MCF 10A (cell line): Measurements from ENCODE around the gene SPATA13. TPM values are rescaled to one million over a fixed set of nuclear protein-coding genes. Genes with fewer than 3 reads are reported as not detected.
"Not testable (repeated sequence)": the region's sequence is repeated elsewhere in the genome, so short reads cannot be mapped to it uniquely, and the experiment has no call there.

Experiments used
- BruUV-seq: library from RNA; stranded (reverse); fragments of 400-500 nt; replicated peaks from 2 replicates; lab custom pipeline; 2021; lab: Mats Ljungman, UMichigan
- CTCF ChIA-PET: fragments of 300-600 bp; sonication (Branson Sonifier 250); formaldehyde crosslinking; extraction: SDS; loops from one replicate; lab custom pipeline; 2021; ENCODE audit warnings: antibody characterized with exemption, inconsistent platforms; lab: Yijun Ruan, JAX
- POLR2A ChIA-PET: fragments of 300-600, 350-650 bp; sonication (Branson Sonifier 250); formaldehyde crosslinking; extraction: SDS; loops from one replicate; lab custom pipeline; 2020; ENCODE audit warnings: antibody characterized with exemption, inconsistent platforms; lab: Yijun Ruan, JAX
- DNase-seq: peaks from one replicate; pipeline ENCODE4 v3.0.0-alpha.2; 2018; ENCODE audit not compliant: unreplicated experiment
- H3K27ac Mint-ChIP-seq: one replicate; pipeline ENCODE4 v1.8.0; 2022; ENCODE audit warnings: mild to moderate bottlenecking, low read depth, mixed read lengths; ENCODE audit not compliant: unreplicated experiment
- H3K27me3 Mint-ChIP-seq: one replicate; pipeline ENCODE4 v1.8.0; 2022; ENCODE audit warnings: mixed read lengths; ENCODE audit not compliant: insufficient read depth, unreplicated experiment
- H3K36me3 Mint-ChIP-seq: one replicate; pipeline ENCODE4 v1.8.0; 2022; ENCODE audit warnings: mild to moderate bottlenecking, moderate library complexity, mixed read lengths; ENCODE audit not compliant: insufficient read depth, unreplicated experiment
- H3K4me1 Mint-ChIP-seq: one replicate; pipeline ENCODE4 v1.8.0; 2022; ENCODE audit warnings: mixed read lengths; ENCODE audit not compliant: insufficient read depth, unreplicated experiment
- H3K4me3 Mint-ChIP-seq: one replicate; pipeline ENCODE4 v1.8.0; 2022; ENCODE audit warnings: mild to moderate bottlenecking, moderate library complexity, mixed read lengths; ENCODE audit not compliant: unreplicated experiment
- H3K9me3 Mint-ChIP-seq: one replicate; pipeline ENCODE4 v1.8.0; 2022; ENCODE audit warnings: mixed read lengths; ENCODE audit not compliant: unreplicated experiment
- intact Hi-C: fragments of 100-400 bp; cut with micrococcal nuclease; formaldehyde crosslinking; loops from 2 replicates; pipeline ENCODE4 v1.14.1; 2022
- total RNA-seq: library from RNA; stranded (reverse); gene quantifications from 2 replicates; pipeline ENCODE4 v1.2.3, GENCODE V29; 2022
- TF ChIP-seq, protein P1 (sequence below): fragments of 200-600 bp; IDR thresholded peaks from one replicate; pipeline ENCODE4 v1.8.0; 2022; ENCODE audit warnings: antibody characterized with exemption, mild to moderate bottlenecking; ENCODE audit not compliant: unreplicated experiment

The SPATA13 gene
- total RNA-seq, 1 experiment from 2014 or later: 2.2 TPM

DNA sequence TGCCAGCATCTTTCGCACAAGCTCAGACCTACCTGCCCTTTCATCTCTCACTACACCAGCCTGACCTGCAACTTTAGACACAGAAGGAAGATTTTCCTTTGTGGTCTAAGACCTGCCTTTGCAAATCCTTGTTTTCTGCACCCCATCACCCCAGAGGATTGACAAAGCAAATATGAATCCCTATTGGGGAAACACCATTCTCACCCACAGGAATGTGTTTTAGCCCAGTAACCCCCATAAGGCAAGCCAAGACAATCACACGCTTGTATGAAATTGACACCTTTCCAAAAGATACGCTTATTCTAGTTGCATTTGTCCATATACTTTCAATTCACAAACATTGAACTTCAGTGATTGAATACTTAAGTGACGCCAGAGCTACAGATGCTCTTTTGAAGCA is 55.7 kb downstream of the SPATA13 start:
- Mint-ChIP-seq H3K27ac (no peak overlapping the region), H3K9me3 (no peaks in the 10 kb centered on the region), H3K4me1 (no peaks in the 10 kb centered on the region), H3K27me3 (no peaks in the 10 kb centered on the region), H3K36me3 (no peaks in the 10 kb centered on the region), H3K4me3 (no peak overlapping the region)
- no TSS peak for BruUV-seq
- ChIA-PET POLR2A (no interaction called here), CTCF (interaction anchor here (0.5 to 1.0 kb wide), 3 partner anchors 56 to 197 kb away, joined by 3 to 4 read pairs (median 3); partner anchors contain the start of gene SPATA13)
- TF ChIP-seq, protein P1, sequence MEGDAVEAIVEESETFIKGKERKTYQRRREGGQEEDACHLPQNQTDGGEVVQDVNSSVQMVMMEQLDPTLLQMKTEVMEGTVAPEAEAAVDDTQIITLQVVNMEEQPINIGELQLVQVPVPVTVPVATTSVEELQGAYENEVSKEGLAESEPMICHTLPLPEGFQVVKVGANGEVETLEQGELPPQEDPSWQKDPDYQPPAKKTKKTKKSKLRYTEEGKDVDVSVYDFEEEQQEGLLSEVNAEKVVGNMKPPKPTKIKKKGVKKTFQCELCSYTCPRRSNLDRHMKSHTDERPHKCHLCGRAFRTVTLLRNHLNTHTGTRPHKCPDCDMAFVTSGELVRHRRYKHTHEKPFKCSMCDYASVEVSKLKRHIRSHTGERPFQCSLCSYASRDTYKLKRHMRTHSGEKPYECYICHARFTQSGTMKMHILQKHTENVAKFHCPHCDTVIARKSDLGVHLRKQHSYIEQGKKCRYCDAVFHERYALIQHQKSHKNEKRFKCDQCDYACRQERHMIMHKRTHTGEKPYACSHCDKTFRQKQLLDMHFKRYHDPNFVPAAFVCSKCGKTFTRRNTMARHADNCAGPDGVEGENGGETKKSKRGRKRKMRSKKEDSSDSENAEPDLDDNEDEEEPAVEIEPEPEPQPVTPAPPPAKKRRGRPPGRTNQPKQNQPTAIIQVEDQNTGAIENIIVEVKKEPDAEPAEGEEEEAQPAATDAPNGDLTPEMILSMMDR: no peak
- no peak for DNase-seq
- intact Hi-C loops: no loop called here

DNA sequence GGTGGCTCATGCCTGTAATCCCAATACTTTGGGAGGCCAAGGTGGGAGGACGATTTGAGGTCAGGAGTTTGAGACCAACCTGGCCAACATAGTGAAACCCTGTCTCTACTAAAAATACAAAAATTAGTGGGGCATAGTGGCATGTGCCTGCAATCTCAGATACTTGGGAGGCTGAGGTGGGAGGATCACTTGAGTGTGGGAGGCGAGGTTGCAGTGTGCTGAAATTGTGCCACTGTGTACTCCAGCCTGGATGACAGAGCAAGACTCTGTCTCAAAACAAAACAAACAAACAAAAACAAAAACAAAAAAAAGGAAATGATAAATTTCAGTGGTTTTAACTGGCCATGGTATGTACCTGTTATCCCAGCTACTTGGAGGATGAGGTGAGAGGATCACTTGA is 56.3 kb downstream of the SPATA13 start:
- CTCF ChIA-PET: interaction anchor here (1.1 to 3.1 kb wide), 2 partner anchors 12 to 203 kb away, joined by 3 to 10 read pairs; no protein-coding TSS in a partner anchor
- BruUV-seq, H3K36me3 Mint-ChIP-seq, H3K4me3 Mint-ChIP-seq, DNase-seq, H3K9me3 Mint-ChIP-seq, H3K4me1 Mint-ChIP-seq, H3K27ac Mint-ChIP-seq, POLR2A ChIA-PET, intact Hi-C loops, H3K27me3 Mint-ChIP-seq: not testable (repeated sequence)

DNA sequence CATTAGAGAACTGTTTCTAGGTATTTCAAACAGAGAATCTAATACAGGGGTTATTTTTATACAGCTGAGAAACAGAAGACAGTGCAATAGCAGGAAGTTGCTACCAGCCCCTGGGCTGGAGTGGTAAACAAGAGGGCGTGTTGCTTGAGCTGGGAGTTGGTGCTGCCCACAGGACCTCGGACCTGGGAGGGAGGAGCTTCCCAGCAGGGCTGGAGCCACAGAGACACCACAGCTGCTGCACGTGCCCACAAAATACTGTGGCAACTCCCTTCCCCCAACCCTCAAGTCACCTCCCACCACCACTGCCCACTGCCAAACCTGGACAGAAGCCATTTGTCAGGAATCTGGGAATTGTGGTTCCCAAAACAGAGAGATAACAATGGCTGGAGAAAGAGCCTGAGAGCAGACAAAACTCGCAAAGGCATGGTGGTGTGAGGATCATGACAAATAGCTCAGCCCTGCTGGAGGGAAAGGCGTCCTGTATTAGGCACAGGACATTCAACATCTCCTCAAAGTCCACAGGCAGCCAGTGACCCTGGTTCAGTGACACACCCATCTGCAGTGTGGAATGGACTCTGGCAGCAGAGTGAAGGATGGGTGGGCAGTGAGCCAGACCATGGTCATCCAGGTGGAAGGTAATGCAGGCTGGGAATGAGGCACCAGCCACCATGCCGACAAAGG is 57.2 kb downstream of the SPATA13 start:
- POLR2A ChIA-PET: interaction anchor here (1.0 kb wide), 1 partner anchor 157 kb away, joined by 3 read pairs; no protein-coding TSS in a partner anchor
- Mint-ChIP-seq H3K27ac (no peak overlapping the region), H3K9me3 (no peaks in the 10 kb centered on the region), H3K4me3 (no peak overlapping the region), H3K36me3 (no peaks in the 10 kb centered on the region), H3K4me1 (no peaks in the 10 kb centered on the region), H3K27me3 (no peaks in the 10 kb centered on the region)
- intact Hi-C loops: no loop called here
- CTCF ChIA-PET: interaction anchor here (0.6 to 5.8 kb wide), 9 partner anchors 11 to 746 kb away, joined by 3 to 74 read pairs (median 5); no protein-coding TSS in a partner anchor
- DNase-seq: no peak
- TF ChIP-seq, protein P1: no peak
- no TSS peak for BruUV-seq

DNA sequence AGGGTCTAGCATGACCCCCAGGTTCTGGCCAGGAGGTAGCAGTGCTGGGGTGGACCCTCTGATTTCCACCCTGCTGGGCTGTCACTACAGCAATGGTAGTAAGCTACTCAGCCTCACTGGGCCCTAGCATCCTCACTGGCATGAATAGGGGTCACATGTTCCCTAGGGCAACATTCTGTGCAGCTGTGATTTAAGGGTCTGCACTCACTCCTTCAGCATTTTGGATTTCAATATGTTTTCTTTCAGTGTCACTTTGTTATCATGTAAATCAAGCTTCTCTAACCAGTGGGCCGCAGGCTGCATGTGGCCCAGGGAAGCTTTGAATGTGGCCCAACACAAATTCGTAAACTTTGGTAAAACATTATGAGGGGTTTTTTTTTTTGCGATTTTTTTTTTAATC is 57.8 kb downstream of the SPATA13 start:
- H3K4me3 Mint-ChIP-seq: no peak overlapping the region
- H3K9me3 Mint-ChIP-seq: no peaks in the 10 kb centered on the region
- intact Hi-C loops: no loop called here
- H3K4me1 Mint-ChIP-seq: no peaks in the 10 kb centered on the region
- ChIA-PET POLR2A (interaction anchor here (1.0 kb wide), 1 partner anchor 158 kb away, joined by 3 read pairs; no protein-coding TSS in a partner anchor), CTCF (interaction anchor here (0.7 to 5.8 kb wide), 11 partner anchors 10 to 318 kb away, joined by 3 to 74 read pairs (median 6); no protein-coding TSS in a partner anchor)
- no peaks in the 10 kb centered on the region for H3K36me3 Mint-ChIP-seq
- TF ChIP-seq, protein P1: no peak
- BruUV-seq: no TSS peak
- H3K27ac Mint-ChIP-seq: no peak overlapping the region
- H3K27me3 Mint-ChIP-seq: no peaks in the 10 kb centered on the region
- DNase-seq: no peak
